Liver (tissue), 3 donors: ENCODE data around the gene RASL11A.
"Not testable (repeated sequence)": the region's sequence is repeated elsewhere in the genome, so short reads cannot be mapped to it uniquely, and the experiment has no call there.

Source experiments
- ATF3 ChIP-seq: IDR thresholded peaks from 2 replicates; pipeline ENCODE4 v1.6.1; 2016; ENCODE audit warnings: antibody characterized with exemption
- CTCF ChIP-seq: fragments of 150-350 bp; IDR thresholded peaks from 2 replicates; pipeline ENCODE4 v1.5.1; 2017; ENCODE audit warnings: improper control_type of control experiment, low read depth, low read length; ENCODE audit not compliant: missing input control
- JUND ChIP-seq, 2 donors: IDR thresholded peaks; 2 replicates each; pipeline ENCODE4 v1.6.1; 2016; ENCODE audit warnings: antibody characterized with exemption in 2 of 2
- MAX ChIP-seq: IDR thresholded peaks from 2 replicates; pipeline ENCODE4 v1.6.1; 2016; ENCODE audit warnings: antibody characterized with exemption
- REST ChIP-seq: IDR thresholded peaks from 2 replicates; pipeline ENCODE4 v1.6.1; 2016; ENCODE audit warnings: antibody characterized with exemption, mild to moderate bottlenecking
- RXRA ChIP-seq, 2 donors: IDR thresholded peaks; 2 replicates each; pipeline ENCODE4 v1.6.1; 2017 to 2018; ENCODE audit warnings: antibody characterized with exemption in 2 of 2, mild to moderate bottlenecking in 1 of 2
- YY1 ChIP-seq: IDR thresholded peaks from 2 replicates; pipeline ENCODE4 v1.6.1; 2016; ENCODE audit warnings: antibody characterized with exemption, mild to moderate bottlenecking
- donor health status: healthy.
- donor health status: healthy.

GRCh38 chr13:27300406-27300805 lies 29.8 kb downstream of the RASL11A start:
- not testable (repeated sequence) for TF ChIP-seq CTCF; ATF3; REST; JUND (IDR thresholded peaks at IDR 0.05); RXRA (IDR thresholded peaks at IDR 0.05); MAX; YY1
